K562 (cell line): ENCODE data around the gene ANKFN1. TPM values are rescaled to one million over a fixed set of nuclear protein-coding genes. Genes with fewer than 3 reads are reported as not detected.

Source experiments
- ATAC-seq: fragments of 200-7000 bp; cut with Tn5 transposase; 3 replicates; pipeline ENCODE4 v1.9.1; 2020; ENCODE audit warnings: moderate library complexity
- BruUV-seq: library from RNA; stranded (reverse); fragments of 400-500 nt; replicated peaks from 2 replicates; lab custom pipeline; 2021; lab: Mats Ljungman, UMichigan
- CTCF ChIA-PET: fragments of 300-600 bp; formaldehyde crosslinking; extraction: SDS; loops from one replicate; lab custom pipeline; 2021; ENCODE audit warnings: low intra/inter-chr PET ratio; lab: Yijun Ruan, JAX
- POLR2A ChIA-PET: fragments of 300-600, 350-650 bp; sonication (Branson Sonifier 250); formaldehyde crosslinking; extraction: SDS; loops from one replicate; lab custom pipeline; 2021; ENCODE audit warnings: antibody characterized with exemption, inconsistent platforms; lab: Yijun Ruan, JAX
- DNase-seq, 4 experiments: peaks; one replicate each; pipeline versions ENCODE4 v3.0.0 to v3.0.0-alpha.2; 2011 to 2018; ENCODE audit warnings: low spot score in 3 of 4, mixed read lengths in 3 of 4; ENCODE audit errors: extremely low read depth in 1 of 4
- FAIRE-seq: peaks from 2 replicates; lab custom pipeline; 2011; peaks lifted over from hg19 to GRCh38; lab: Jason Lieb, UNC
- H2AFZ ChIP-seq: 2 replicates; pipeline ENCODE4 v1.6.0; 2011; ENCODE audit warnings: low read depth, low read length, control low read depth, inconsistent platforms
- H3K27ac ChIP-seq: fragments of 200-600 bp; 3 replicates; pipeline ENCODE4 v1.8.0; 2011; ENCODE audit warnings: low read depth, mild to moderate bottlenecking, control low read depth, inconsistent platforms, low read length, moderate library complexity, mixed read lengths; ENCODE audit errors: extremely low read depth
- H3K27me3 ChIP-seq, 2 experiments: fragments of 300-600 bp in 1 of 2; 2 replicates in 1 of 2; 3 replicates in 1 of 2; pipeline versions ENCODE4 v1.6.0 to v1.8.0; 2011; ENCODE audit warnings: inconsistent platforms in 2 of 2, low read length in 2 of 2, mild to moderate bottlenecking in 1 of 2, mixed read lengths in 1 of 2, moderate library complexity in 1 of 2; ENCODE audit not compliant: control insufficient read depth in 2 of 2, insufficient read depth in 2 of 2
- H3K36me3 ChIP-seq: fragments of 300-600 bp; 3 replicates; pipeline ENCODE4 v1.8.0; 2011; ENCODE audit warnings: mild to moderate bottlenecking, low read length, inconsistent platforms; ENCODE audit not compliant: control insufficient read depth, insufficient read depth
- H3K4me1 ChIP-seq, 2 experiments: fragments of 200-600 bp in 1 of 2; replicated peaks in 1 of 2; 2 replicates in 1 of 2; 3 replicates in 1 of 2; pipeline versions ENCODE4 v1.5.1 to v1.8.0; 2011; ENCODE audit warnings: inconsistent platforms in 2 of 2, low read length in 2 of 2, mild to moderate bottlenecking in 1 of 2, mixed read lengths in 1 of 2, moderate library complexity in 1 of 2; ENCODE audit not compliant: control insufficient read depth in 2 of 2, insufficient read depth in 2 of 2
- H3K4me2 ChIP-seq: 2 replicates; pipeline ENCODE4 v1.6.1; 2011; ENCODE audit warnings: low read length, control low read depth, inconsistent platforms, mixed read lengths; ENCODE audit not compliant: insufficient read depth
- H3K4me3 ChIP-seq: fragments of 200-600 bp; sonication (generic), shearing (Covaris generic); 2 replicates; pipeline ENCODE4 v1.5.1; 2016; ENCODE audit warnings: control low read depth, inconsistent platforms
- H3K79me2 ChIP-seq: fragments of 200-600 bp; 3 replicates; pipeline ENCODE4 v1.8.0; 2011; ENCODE audit warnings: low read length, inconsistent platforms; ENCODE audit not compliant: control insufficient read depth, insufficient read depth
- H3K9ac ChIP-seq, 2 experiments: 2 replicates each; pipeline versions ENCODE4 v1.6.0 to v1.6.1; 2011; ENCODE audit warnings: low read depth in 2 of 2, low read length in 2 of 2, control low read depth in 1 of 2, inconsistent platforms in 1 of 2, mild to moderate bottlenecking in 1 of 2, mixed read lengths in 1 of 2; ENCODE audit not compliant: insufficient read depth in 1 of 2
- H3K9me1 ChIP-seq: one replicate; pipeline ENCODE4 v1.6.0; 2011; ENCODE audit warnings: inconsistent platforms, mild to moderate bottlenecking, low read length, moderate library complexity; ENCODE audit not compliant: control insufficient read depth, insufficient read depth
- H3K9me3 ChIP-seq: replicated peaks from 2 replicates; pipeline ENCODE4 v1.5.1; 2011; ENCODE audit warnings: low read depth, low read length, inconsistent platforms; ENCODE audit not compliant: control insufficient read depth, insufficient read depth
- H4K20me1 ChIP-seq: replicated peaks from 2 replicates; pipeline ENCODE4 v1.6.1; 2011; ENCODE audit warnings: low read length, inconsistent platforms, mixed read lengths; ENCODE audit not compliant: control insufficient read depth, insufficient read depth
- BRD9 ChIP-seq: fragments of 450-650 bp; IDR thresholded peaks from 2 replicates; pipeline ENCODE4 v1.6.1; 2018; ENCODE audit warnings: low read depth; ENCODE audit not compliant: partially characterized antibody
- CREB3 ChIP-seq: fragments of 450-650 bp; conservative IDR thresholded peaks from 2 replicates; pipeline ENCODE4 v1.6.1; 2016; ENCODE audit warnings: missing genetic modification characterization, low read depth, mild to moderate bottlenecking, missing compliant biosample characterization, moderate library complexity
- EGR1 ChIP-seq: fragments of 450-650 bp; conservative IDR thresholded peaks from 2 replicates; pipeline ENCODE4 v1.6.1; 2017; ENCODE audit warnings: mild to moderate bottlenecking
- GTF2F1 ChIP-seq: IDR thresholded peaks from 2 replicates; pipeline ENCODE4 v1.6.1; 2011; ENCODE audit warnings: low read depth, low read length, improper control_type of control experiment
- MBD2 ChIP-seq: sonication (generic); IDR thresholded peaks from 2 replicates; pipeline ENCODE4 v1.6.1; 2016; ENCODE audit warnings: low read depth, borderline replicate concordance
- RBM25 ChIP-seq: fragments of 200-400 bp; formaldehyde crosslinking; IDR thresholded peaks from 2 replicates; pipeline ENCODE4 v1.6.1; 2018; ENCODE audit warnings: low read length, low read depth, moderate library complexity; ENCODE audit not compliant: severe bottlenecking
- SMARCC2 ChIP-seq: fragments of 450-650 bp; IDR thresholded peaks from 2 replicates; pipeline ENCODE4 v1.6.1; 2017; ENCODE audit warnings: antibody characterized with exemption, moderate library complexity, mild to moderate bottlenecking, low read depth
- USF1 ChIP-seq: sonication (generic); formaldehyde crosslinking; IDR thresholded peaks from 2 replicates; pipeline ENCODE4 v1.9.0; 2022; ENCODE audit warnings: mild to moderate bottlenecking, missing genetic modification reagents
- ZBTB9 ChIP-seq: fragments of 450-650 bp; formaldehyde crosslinking; IDR thresholded peaks from 2 replicates; pipeline ENCODE4 v1.4.0; 2020; ENCODE audit warnings: mild to moderate bottlenecking, moderate library complexity
- ZNF639 ChIP-seq, 2 experiments: fragments of 200-800 bp in 1 of 2; sonication (Bioruptor generic) in 1 of 2; sonication (generic) in 1 of 2; formaldehyde crosslinking in 1 of 2; IDR thresholded peaks in 1 of 2; conservative IDR thresholded peaks in 1 of 2; 2 replicates each; pipeline versions ENCODE4 v1.5.0 to v1.6.1; 2016 to 2020; ENCODE audit warnings: missing compliant biosample characterization in 1 of 2, missing genetic modification characterization in 1 of 2, missing genetic modification reagents in 1 of 2
- WGBS: fragments of 100-300 bp; shearing (Covaris generic); methylation state at CpG from one replicate; pipeline ENCODE4 v1.1.6; 2016; ENCODE audit warnings: low coverage, mixed read lengths; ENCODE audit not compliant: insufficient coverage; ENCODE audit errors: missing lambda C conversion rate; 5-methylcytosine and 5-hydroxymethylcytosine counted together
- in situ Hi-C: fragments of 300-500 bp; cut with MboI; formaldehyde crosslinking; loops from 4 replicates; pipeline ENCODE4 v1.15.0; 2018; ENCODE audit warnings: inconsistent platforms, mixed read lengths
- intact Hi-C: fragments of 100-400 bp; cut with micrococcal nuclease; formaldehyde crosslinking; loops from 2 replicates; pipeline ENCODE4 v1.14.2; 2022
- polyA plus RNA-seq, 8 experiments: library from polyadenylated mRNA; depleted of rRNA in 4 of 8; stranded (reverse) in 5 of 8; unstranded in 3 of 8; fragments of >200 nt; fragmentation: Nextera tagmentation in 2 of 8; fragmentation: Illumina TruSeq in 1 of 8; extraction: Ambion mirVana in 2 of 8; extraction: Trizol in 1 of 8; gene quantifications; 2 replicates each; pipeline versions ENCODE4 v1.2.1 to v1.2.3, GENCODE V29; 2011 to 2014; ENCODE audit warnings: inconsistent platforms in 1 of 8, missing spikeins in 1 of 8
- total RNA-seq, 7 experiments: library from RNA; depleted of rRNA in 6 of 7; stranded (reverse); fragments of >200 nt in 6 of 7; fragmentation: Illumina TruSeq in 2 of 7; extraction: Trizol in 2 of 7; gene quantifications; 2 replicates each; pipeline versions ENCODE4 v1.2.1 to v1.2.3, GENCODE V29; 2011 to 2021; ENCODE audit warnings: low replicate concordance in 1 of 7

The ANKFN1 gene
- total and polyA plus RNA-seq, 9 of the 15 experiments (the other 6 are each of a cell fraction or from before 2014, with no cell fraction given) = 0.04 to 0.39 (median 0.15) TPM; not detected in 1

- no peak overlapping the region for H3K9ac ChIP-seq
- H3K27ac ChIP-seq = no peak overlapping the region
- no peaks in the 10 kb centered on the region for H3K4me1 ChIP-seq
- H3K9me1 ChIP-seq = no peaks in the 10 kb centered on the region
- H2AFZ ChIP-seq = no peak overlapping the region
- POLR2A ChIA-PET = no interaction called here
- DNase-seq = no peak
- in situ Hi-C loops (no loop called here), intact Hi-C loops (no loop called here)
- H3K79me2 ChIP-seq = no peaks in the 10 kb centered on the region
- no peaks in the 10 kb centered on the region for H4K20me1 ChIP-seq
- TF ChIP-seq MBD2 = no peak
- TF ChIP-seq RBM25 = peak; percentile 40
- TF ChIP-seq EGR1 = no peak
- TF ChIP-seq, all 486 proteins: peak for 1
- no TSS peak for BruUV-seq
- Histone ChIP-seq H3K27me3 (no peaks in the 10 kb centered on the region), H3K4me2 (no peak overlapping the region), H3K9me3 (no peaks in the 10 kb centered on the region), H3K4me3 (no peak overlapping the region), H3K36me3 (no peaks in the 10 kb centered on the region)
- ATAC-seq (no peak), FAIRE-seq (no peak)
- 2% methylated on average over 5 of the region's 5 CpGs for WGBS
- CTCF ChIA-PET = no interaction called here
Measured at GRCh38 chr17:56540836-56541235, 387.6 kb downstream of the ANKFN1 start.

GRCh38 chr17:56543280-56543679 lies 390.0 kb downstream of the ANKFN1 start:
- H3K36me3 ChIP-seq = no peaks in the 10 kb centered on the region
- POLR2A ChIA-PET = interaction anchor here (0.6 kb wide), 1 partner anchor 12 kb away, joined by 3 read pairs; no protein-coding TSS in a partner anchor
- no peak overlapping the region for H3K27ac ChIP-seq
- H4K20me1 ChIP-seq = no peaks in the 10 kb centered on the region
- no peaks in the 10 kb centered on the region for H3K27me3 ChIP-seq
- DNase-seq (no peak), FAIRE-seq (no peak), ATAC-seq (no peak)
- H3K4me3 ChIP-seq = no peak overlapping the region
- no peaks in the 10 kb centered on the region for H3K79me2 ChIP-seq
- intact Hi-C loops (no loop called here), in situ Hi-C loops (no loop called here)
- no peaks in the 10 kb centered on the region for H3K9me1 ChIP-seq
- no peaks in the 10 kb centered on the region for H3K9me3 ChIP-seq
- H3K4me2 ChIP-seq = no peak overlapping the region
- no peak overlapping the region for H3K9ac ChIP-seq
- no peak overlapping the region for H2AFZ ChIP-seq
- WGBS = 0% methylated on average over 3 of the region's 3 CpGs
- no peaks in the 10 kb centered on the region for H3K4me1 ChIP-seq
- no TSS peak for BruUV-seq
- CTCF ChIA-PET = no interaction called here
- TF ChIP-seq ZNF639 (CRISPR knock-in tag; conservative IDR thresholded peaks at IDR 0.05 in 1 of 2, IDR thresholded peaks at IDR 0.05 in 1 of 2) (no peak), USF1 (CRISPR knock-in tag) (no peak), ZBTB9 (CRISPR knock-in tag) (no peak), GTF2F1 (no peak), BRD9 (no peak), SMARCC2 (no peak), CREB3 (tag) (no peak)
